KG1 (cell line): Measurements from ENCODE around the gene CCDC33.

Source experiments
- DNase-seq: peaks from one replicate; lab custom pipeline; 2025; lab: John Stamatoyannopoulos, UW

Gene CCDC33

DNA sequence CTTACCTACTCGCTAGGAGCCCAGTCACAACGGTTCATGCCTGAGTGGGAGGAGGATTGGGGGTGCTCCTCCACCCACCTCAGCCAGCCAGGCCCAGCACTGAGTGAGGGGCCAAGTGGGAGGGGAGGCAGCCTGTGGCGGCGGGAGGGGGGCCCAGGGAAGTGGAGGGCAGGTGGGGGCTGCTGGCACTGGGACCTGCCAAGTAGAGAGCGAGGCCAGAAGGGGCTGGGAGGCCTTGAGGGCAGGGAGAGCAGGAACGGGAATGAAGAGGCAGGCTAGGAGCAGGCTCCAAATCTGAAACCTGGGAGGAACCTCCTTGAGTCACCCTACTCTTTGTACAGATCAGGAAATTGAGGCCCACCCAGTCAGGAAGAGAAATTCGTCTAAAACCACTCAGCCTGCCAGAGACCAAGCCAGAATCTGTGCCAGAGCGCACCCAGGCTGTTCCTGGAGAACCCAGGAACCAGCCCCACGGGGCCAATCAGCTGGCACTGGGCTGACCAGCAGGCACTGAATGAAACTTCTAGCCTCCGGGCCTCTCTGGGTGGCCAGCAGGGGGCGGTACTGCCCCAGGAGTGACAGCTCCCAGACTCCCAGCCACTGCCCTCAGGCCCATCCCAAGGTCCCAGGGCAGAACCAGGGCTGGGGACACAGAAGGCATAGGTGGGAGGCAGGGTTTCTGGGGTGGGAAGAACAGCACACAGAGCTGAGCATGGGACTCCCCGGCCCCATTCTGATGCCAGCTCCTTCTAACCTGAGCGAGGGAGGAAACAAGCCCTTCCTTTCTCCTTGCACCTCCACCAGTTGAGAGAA, 146.1 kb downstream of the CCDC33 start:
- DNase-seq: peak; percentile 49

GRCh38 chr15:74383286-74383685, 147.2 kb downstream of the CCDC33 start:
- no peak for DNase-seq

DNA sequence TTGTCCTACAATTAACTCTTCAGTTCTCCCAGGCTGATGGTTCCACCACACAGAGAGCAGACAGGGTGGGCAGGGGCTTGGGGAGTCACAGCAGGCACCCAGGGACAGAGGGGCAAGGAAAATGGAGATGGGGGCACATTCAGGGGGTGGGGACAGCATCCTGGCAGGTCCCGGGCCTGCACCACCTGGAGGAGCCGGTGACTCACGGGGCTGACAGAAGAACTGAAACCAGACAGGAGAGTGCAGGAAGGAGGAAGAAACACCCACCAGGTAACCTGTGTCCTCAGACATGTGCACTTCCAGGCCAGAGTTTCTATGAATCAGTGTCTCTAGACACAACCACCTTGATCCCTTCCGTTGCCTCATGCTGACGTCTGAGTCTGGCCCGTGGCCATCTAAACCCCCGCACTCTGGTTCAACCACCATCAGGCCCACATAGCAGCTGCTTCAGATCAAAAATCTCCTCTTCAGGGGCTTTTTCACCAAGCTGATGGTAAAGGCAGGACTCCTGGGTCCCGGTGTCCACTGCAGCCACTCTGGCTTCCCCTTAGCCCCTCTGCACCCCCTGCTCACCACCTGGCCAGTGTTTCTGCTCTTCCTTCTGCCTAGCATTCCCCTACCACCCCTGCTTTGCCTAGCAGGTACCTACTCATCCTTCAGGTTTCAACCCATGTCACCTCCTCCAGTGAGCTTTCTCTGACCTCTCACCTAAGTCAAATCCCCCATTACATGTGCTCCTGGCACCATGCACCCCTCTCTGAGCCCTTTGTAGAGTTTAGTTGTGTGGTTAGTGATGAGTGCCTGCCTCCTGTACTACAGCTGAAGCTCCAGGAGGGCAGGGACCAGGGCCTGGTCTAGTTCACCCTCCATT, 147.8 kb downstream of the CCDC33 start:
- DNase-seq: no peak

- DNase-seq: no peak
These were observed 148.4 kb downstream of the CCDC33 start for GRCh38 chr15:74384566-74384880.

DNA sequence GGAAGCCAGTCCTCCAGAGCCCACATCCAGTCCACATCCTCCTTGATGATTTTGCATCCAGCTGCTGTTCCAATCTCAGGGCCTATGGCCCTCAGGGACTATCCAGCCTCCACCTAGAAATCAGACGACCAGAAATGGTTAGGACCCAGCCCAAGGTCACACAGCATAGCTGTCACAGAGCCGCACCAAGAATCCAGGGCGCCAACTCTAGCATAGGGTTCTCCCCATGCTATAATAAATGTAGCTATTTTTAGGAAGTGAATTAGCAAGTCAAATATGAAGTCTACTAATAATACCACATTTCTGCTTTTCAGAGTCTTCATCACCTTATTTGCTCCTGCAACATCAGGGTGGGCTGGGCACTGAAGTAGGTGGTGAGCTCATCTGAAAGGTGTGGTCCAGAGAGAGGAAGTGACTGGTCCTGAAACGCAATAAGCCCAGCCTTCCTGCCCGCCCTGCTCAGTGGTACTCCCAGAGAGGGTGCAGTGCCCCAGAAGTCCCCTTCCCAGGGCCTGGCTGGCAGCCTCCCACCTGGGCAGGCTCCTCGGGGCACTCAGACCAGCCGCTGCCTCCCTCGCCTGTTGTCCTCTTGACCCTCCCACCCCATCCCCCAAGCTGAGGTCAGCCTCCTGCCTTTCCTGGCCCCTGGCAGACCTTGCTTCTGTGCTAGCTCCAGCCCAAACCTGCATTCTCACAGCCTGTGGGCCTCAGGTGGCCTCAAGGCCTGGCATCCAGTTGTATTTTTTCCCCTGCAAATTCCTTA, 148.9 kb downstream of the CCDC33 start:
- no peak for DNase-seq

GRCh38 chr15:74385733-74386132, 149.6 kb downstream of the CCDC33 start:
- no peak for DNase-seq
